Cardiac muscle cell (in vitro differentiated cells and primary cell): ENCODE data around the gene CEP85L. TPM values are rescaled to one million over a fixed set of nuclear protein-coding genes. Genes with fewer than 3 reads are reported as not detected.

Experiments
- DNase-seq, 2 donors: peaks; one replicate each; pipeline versions ENCODE4 v3.0.0 to v3.0.0-alpha.2; 2010 to 2017; ENCODE audit warnings: low read depth in 1 of 2, low spot score in 1 of 2
- H3K27ac ChIP-seq: fragments of 200-600 bp; sonication (generic); 2 replicates; pipeline ENCODE4 v1.5.1; 2016
- H3K27me3 ChIP-seq: fragments of 200-600 bp; sonication (generic); 2 replicates; pipeline ENCODE4 v1.6.0; 2016; ENCODE audit warnings: control low read depth
- H3K36me3 ChIP-seq: fragments of 200-600 bp; sonication (generic); 2 replicates; pipeline ENCODE4 v1.5.1; 2016; ENCODE audit warnings: control low read depth
- H3K4me1 ChIP-seq: fragments of 200-600 bp; sonication (generic); 2 replicates; pipeline ENCODE4 v1.8.1; 2017; ENCODE audit warnings: low read depth, mild to moderate bottlenecking, mixed run types
- H3K4me3 ChIP-seq: fragments of 200-600 bp; sonication (generic); 2 replicates; pipeline ENCODE4 v1.5.1; 2016; ENCODE audit warnings: mild to moderate bottlenecking
- H3K9me3 ChIP-seq: fragments of 200-600 bp; sonication (generic); 2 replicates; pipeline ENCODE4 v1.5.1; 2017; ENCODE audit warnings: low read depth, mild to moderate bottlenecking, control low read depth
- CTCF ChIP-seq: IDR thresholded peaks from 2 replicates; pipeline ENCODE4 v1.5.1; 2012; ENCODE audit warnings: low read depth, mild to moderate bottlenecking, low read length
- polyA plus RNA-seq: library from polyadenylated mRNA; unstranded; fragments of >200 nt; fragmentation: Nextera tagmentation; extraction: Ambion mirVana; gene quantifications from 2 replicates; pipeline ENCODE4 v1.2.1, GENCODE V29; 2016
- total RNA-seq: library from RNA; depleted of rRNA; stranded (reverse); fragments of >200 nt; gene quantifications from 2 replicates; pipeline ENCODE4 v1.2.3, GENCODE V29; 2016

Gene CEP85L
- total and polyA plus RNA-seq, 2 experiments from 2014 or later: 7.9 to 20.0 TPM

- TF ChIP-seq CTCF: no peak
- Histone ChIP-seq H3K27me3 (no peaks in the 10 kb centered on the region), H3K36me3 (no peaks in the 10 kb centered on the region), H3K4me1 (no peaks in the 10 kb centered on the region), H3K27ac (no peak overlapping the region), H3K4me3 (no peak overlapping the region), H3K9me3 (no peaks in the 10 kb centered on the region)
- peak in 1 of 2 donors; percentile 34 for DNase-seq
Observed at GRCh38 chr6:118685823-118686449, 34.5 kb upstream of the CEP85L start.

GRCh38 chr6:118683881-118684872, 32.8 kb upstream of the CEP85L start:
- no peak for DNase-seq
- H3K4me1 ChIP-seq: no peaks in the 10 kb centered on the region
- no peak for TF ChIP-seq CTCF
- no peak overlapping the region for H3K4me3 ChIP-seq
- no peak overlapping the region for H3K27ac ChIP-seq
- no peaks in the 10 kb centered on the region for H3K27me3 ChIP-seq
- H3K9me3 ChIP-seq: no peaks in the 10 kb centered on the region
- H3K36me3 ChIP-seq: no peaks in the 10 kb centered on the region

GRCh38 chr6:118680452-118681095, 29.2 kb upstream of the CEP85L start:
- Histone ChIP-seq H3K4me3 (no peak overlapping the region), H3K36me3 (no peaks in the 10 kb centered on the region), H3K27me3 (no peaks in the 10 kb centered on the region), H3K27ac (no peak overlapping the region), H3K9me3 (no peaks in the 10 kb centered on the region), H3K4me1 (no peaks in the 10 kb centered on the region)
- TF ChIP-seq CTCF: no peak
- no peak for DNase-seq

DNA sequence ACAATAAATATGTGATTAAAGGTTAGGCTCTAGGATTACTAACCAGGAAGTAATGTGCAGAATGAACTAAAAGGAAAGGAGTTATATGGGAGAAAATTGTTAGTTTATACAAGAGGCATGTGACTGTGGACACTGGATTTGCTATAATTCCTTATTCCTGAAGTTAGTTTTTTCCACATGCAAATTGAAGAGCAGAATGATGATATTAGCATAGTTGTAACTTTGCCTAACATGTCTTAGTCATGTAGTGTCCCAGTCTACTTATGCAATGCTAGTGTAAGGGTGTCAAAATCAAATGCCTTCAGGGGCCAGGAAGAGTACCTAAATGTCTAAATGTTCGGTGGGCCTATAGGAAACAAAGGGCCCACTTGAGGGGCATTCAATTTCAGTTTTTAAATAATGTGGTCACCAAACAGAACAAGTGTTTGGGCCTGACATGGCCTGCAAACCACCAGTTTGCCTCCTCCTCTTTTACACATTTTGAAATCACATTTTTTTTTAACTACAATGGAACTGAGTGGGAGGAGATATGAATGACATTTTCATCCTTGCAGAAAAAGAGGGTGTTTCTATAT, 28.0 kb upstream of the CEP85L start:
- no peaks in the 10 kb centered on the region for H3K9me3 ChIP-seq
- H3K27ac ChIP-seq: no peak overlapping the region
- no peak for DNase-seq
- no peaks in the 10 kb centered on the region for H3K27me3 ChIP-seq
- no peaks in the 10 kb centered on the region for H3K36me3 ChIP-seq
- H3K4me3 ChIP-seq: no peak overlapping the region
- TF ChIP-seq CTCF: no peak
- H3K4me1 ChIP-seq: no peaks in the 10 kb centered on the region

GRCh38 chr6:118678866-118679265, 27.5 kb upstream of the CEP85L start:
- TF ChIP-seq CTCF: no peak
- no peak overlapping the region for H3K27ac ChIP-seq
- H3K4me3 ChIP-seq: no peak overlapping the region
- no peaks in the 10 kb centered on the region for H3K36me3 ChIP-seq
- DNase-seq: no peak
- no peaks in the 10 kb centered on the region for H3K4me1 ChIP-seq
- H3K27me3 ChIP-seq: no peaks in the 10 kb centered on the region
- H3K9me3 ChIP-seq: no peaks in the 10 kb centered on the region
